GM23338 (cell line): ENCODE results near the gene SRSF11. TPM values are rescaled to one million over a fixed set of nuclear protein-coding genes. Genes with fewer than 3 reads are reported as not detected.

Experiments used
- ATAC-seq: fragments of 200-7000 bp; cut with Tn5 transposase; 3 replicates; pipeline ENCODE4 v1.9.1; 2020
- DNase-seq: peaks from one replicate; pipeline ENCODE4 v3.0.0-alpha.2; 2015; ENCODE audit warnings: low spot score
- H2AFZ ChIP-seq: fragments of 200-600 bp; sonication (generic); 2 replicates; pipeline ENCODE4 v1.8.0; 2016; ENCODE audit warnings: antibody characterized with exemption, mild to moderate bottlenecking, moderate library complexity
- H3F3A ChIP-seq: fragments of 200-600 bp; sonication (generic); replicated peaks from 2 replicates; pipeline ENCODE4 v1.8.0; 2017; ENCODE audit warnings: antibody characterized with exemption, mixed run types, low read depth
- H3K27ac ChIP-seq: fragments of 200-600 bp; sonication (generic); 2 replicates; pipeline ENCODE4 v1.6.1; 2016; ENCODE audit warnings: low read depth
- H3K27me3 ChIP-seq: fragments of 200-600 bp; sonication (generic); 2 replicates; pipeline ENCODE4 v1.8.0; 2016; ENCODE audit warnings: mild to moderate bottlenecking, mixed run types, moderate library complexity; ENCODE audit not compliant: insufficient read depth
- H3K36me3 ChIP-seq: fragments of 200-600 bp; sonication (generic); 2 replicates; pipeline ENCODE4 v1.8.0; 2016; ENCODE audit warnings: mild to moderate bottlenecking; ENCODE audit not compliant: insufficient read depth
- H3K4me1 ChIP-seq: fragments of 200-600 bp; sonication (generic); 2 replicates; pipeline ENCODE4 v1.8.0; 2016; ENCODE audit warnings: mild to moderate bottlenecking, moderate library complexity; ENCODE audit not compliant: insufficient read depth
- H3K4me2 ChIP-seq: fragments of 200-600 bp; sonication (generic); 2 replicates; pipeline ENCODE4 v1.7.1; 2017; ENCODE audit warnings: mixed run types
- H3K4me3 ChIP-seq: fragments of 200-600 bp; sonication (generic); 2 replicates; pipeline ENCODE4 v1.6.1; 2016; ENCODE audit warnings: mixed run types
- H3K79me2 ChIP-seq: fragments of 200-600 bp; sonication (generic); replicated peaks from 2 replicates; pipeline ENCODE4 v1.8.0; 2017; ENCODE audit warnings: mild to moderate bottlenecking; ENCODE audit not compliant: insufficient read depth
- H3K9me2 ChIP-seq: fragments of 200-600 bp; sonication (generic); 2 replicates; pipeline ENCODE4 v1.8.0; 2017; ENCODE audit not compliant: insufficient read depth
- H4K20me1 ChIP-seq: fragments of 200-600 bp; sonication (generic); replicated peaks from 2 replicates; pipeline ENCODE4 v1.8.0; 2017; ENCODE audit warnings: mild to moderate bottlenecking; ENCODE audit not compliant: insufficient read depth
- H3K27ac Mint-ChIP-seq: 2 replicates; pipeline ENCODE4 v1.8.0; 2020; ENCODE audit warnings: inconsistent platforms, mild to moderate bottlenecking, moderate library complexity, mixed read lengths
- H3K27me3 Mint-ChIP-seq: 3 replicates; pipeline ENCODE4 v1.8.0; 2022; ENCODE audit warnings: low read depth, mild to moderate bottlenecking, moderate library complexity, mixed read lengths, inconsistent platforms; ENCODE audit not compliant: insufficient read depth, poor library complexity
- H3K36me3 Mint-ChIP-seq: 3 replicates; pipeline ENCODE4 v1.8.0; 2021; ENCODE audit warnings: low read depth, mild to moderate bottlenecking, inconsistent platforms, moderate library complexity, mixed read lengths
- H3K4me1 Mint-ChIP-seq: 3 replicates; pipeline ENCODE4 v1.8.0; 2020; ENCODE audit warnings: mild to moderate bottlenecking, inconsistent platforms, mixed read lengths
- H3K4me3 Mint-ChIP-seq: 3 replicates; pipeline ENCODE4 v1.8.0; 2021; ENCODE audit warnings: moderate library complexity, mild to moderate bottlenecking, inconsistent platforms, mixed read lengths
- H3K9me3 Mint-ChIP-seq: 3 replicates; pipeline ENCODE4 v1.8.0; 2020; ENCODE audit warnings: moderate library complexity, mild to moderate bottlenecking, inconsistent platforms, mixed read lengths
- CREB1 ChIP-seq: fragments of 250-450 bp; sonication (Bioruptor Pico); IDR thresholded peaks from 2 replicates; pipeline ENCODE4 v1.5.0; 2020; ENCODE audit warnings: low read depth, mild to moderate bottlenecking, moderate library complexity
- CTCF ChIP-seq, 2 experiments: fragments of 200-600 bp in 1 of 2; sonication (generic) in 1 of 2; conservative IDR thresholded peaks; 2 replicates each; pipeline versions ENCODE4 v1.5.1 to v1.6.1; 2016 to 2017; ENCODE audit warnings: antibody characterized with exemption in 2 of 2, low read depth in 2 of 2, mild to moderate bottlenecking in 2 of 2, moderate library complexity in 1 of 2
- ETS1 ChIP-seq: IDR thresholded peaks from 2 replicates; pipeline ENCODE4 v1.6.1; 2016; ENCODE audit warnings: antibody characterized with exemption
- EZH2 ChIP-seq: fragments of 200-600 bp; sonication (generic); IDR thresholded peaks from one replicate; pipeline ENCODE4 v1.8.0; 2017; ENCODE audit warnings: antibody characterized with exemption, mild to moderate bottlenecking, low read depth; ENCODE audit not compliant: unreplicated experiment
- EZH2phosphoT487 ChIP-seq: fragments of 200-600 bp; sonication (generic); IDR thresholded peaks from one replicate; pipeline ENCODE4 v1.8.1; 2018; ENCODE audit warnings: antibody characterized with exemption; ENCODE audit not compliant: unreplicated experiment
- JUNB ChIP-seq: IDR thresholded peaks from one replicate; pipeline ENCODE4 v1.6.1; 2016; ENCODE audit warnings: antibody characterized with exemption; ENCODE audit not compliant: unreplicated experiment
- NANOG ChIP-seq: IDR thresholded peaks from 2 replicates; pipeline ENCODE4 v1.6.1; 2016; ENCODE audit warnings: antibody characterized with exemption, borderline replicate concordance
- POLR2AphosphoS5 ChIP-seq: IDR thresholded peaks from 2 replicates; pipeline ENCODE4 v1.6.1; 2016; ENCODE audit warnings: antibody characterized with exemption, low read depth
- REST ChIP-seq: IDR thresholded peaks from one replicate; pipeline ENCODE4 v1.6.1; 2018; ENCODE audit warnings: antibody characterized with exemption; ENCODE audit not compliant: unreplicated experiment
- STAT1 ChIP-seq: IDR thresholded peaks from one replicate; pipeline ENCODE4 v1.6.1; 2016; ENCODE audit warnings: antibody characterized with exemption; ENCODE audit not compliant: unreplicated experiment
- ZNF114 ChIP-seq: fragments of 250-450 bp; sonication (Bioruptor Pico); IDR thresholded peaks from 2 replicates; pipeline ENCODE4 v1.5.0; 2020; ENCODE audit warnings: mild to moderate bottlenecking, moderate library complexity
- ZNF331 ChIP-seq: fragments of 250-450 bp; sonication (Bioruptor Pico); IDR thresholded peaks from 2 replicates; pipeline ENCODE4 v1.5.0; 2020; ENCODE audit warnings: low read depth, mild to moderate bottlenecking, moderate library complexity
- ZNF462 ChIP-seq: fragments of 250-450 bp; sonication (Bioruptor Pico); IDR thresholded peaks from 2 replicates; pipeline ENCODE4 v1.5.0; 2020; ENCODE audit warnings: mild to moderate bottlenecking, moderate library complexity
- polyA plus RNA-seq: library from polyadenylated mRNA; unstranded; fragments of >200 nt; fragmentation: Nextera tagmentation; extraction: Ambion mirVana; gene quantifications from 2 replicates; pipeline ENCODE4 v1.2.1, GENCODE V29; 2016
- total RNA-seq: library from RNA; depleted of rRNA; stranded (reverse); fragments of >200 nt; shearing (Covaris generic); gene quantifications from 2 replicates; pipeline ENCODE4 v1.2.3, GENCODE V29; 2014

SRSF11 gene
- total and polyA plus RNA-seq, 2 experiments from 2014 or later: 182 to 372 TPM

- Mint-ChIP-seq H3K27me3 (peaks cover 4% of the 10 kb centered on the region), H3K4me3 (peak overlapping the region; percentile 95), H3K27ac (peak overlapping the region; percentile 98), H3K36me3 (peaks cover 35% of the 10 kb centered on the region), H3K4me1 (peaks cover 22% of the 10 kb centered on the region; the same call in 2 of the 3 replicates), H3K9me3 (no peaks in the 10 kb centered on the region)
- TF ChIP-seq ZNF331 (CRISPR knock-in tag) (no peak), CTCF (conservative IDR thresholded peaks at IDR 0.05; ENCODE audit: low read depth in 2 of 2) (no peak), EZH2phosphoT487 (no peak), JUNB (no peak), NANOG (no peak), REST (no peak), CREB1 (no peak), STAT1 (no peak), EZH2 (no peak), ZNF462 (CRISPR knock-in tag) (no peak), POLR2AphosphoS5 (no peak), ETS1 (no peak), ZNF114 (CRISPR knock-in tag) (no peak)
- H3K4me2 ChIP-seq: peak overlapping the region; percentile 90
- no peaks in the 10 kb centered on the region for H3K9me2 ChIP-seq
- peaks cover 8% of the 10 kb centered on the region for H4K20me1 ChIP-seq
- H3K27ac ChIP-seq: peak overlapping the region; percentile 98
- peaks cover 8% of the 10 kb centered on the region; the same call in 1 of the 2 replicates for H3K4me1 ChIP-seq
- no peak overlapping the region for H2AFZ ChIP-seq
- H3F3A ChIP-seq: peaks cover 2% of the 10 kb centered on the region; the same call in 1 of the 2 replicates
- H3K27me3 ChIP-seq: no peaks in the 10 kb centered on the region
- H3K4me3 ChIP-seq: peak overlapping the region; percentile 81
- peaks cover 87% of the 10 kb centered on the region for H3K79me2 ChIP-seq
- ATAC-seq (peak; percentile 16), DNase-seq (peak; percentile 8)
- peaks cover 4% of the 10 kb centered on the region; the same call in 1 of the 2 replicates for H3K36me3 ChIP-seq
These were observed 503 bp upstream of the SRSF11 start for GRCh38 chr1:70220517-70221237.
